Measurements from ENCODE around the gene SACM1L.

The SACM1L gene

GRCh38 chr3:45700570-45701073 is 11.4 kb downstream of the SACM1L start:
- no peak for DNase-seq

DNA sequence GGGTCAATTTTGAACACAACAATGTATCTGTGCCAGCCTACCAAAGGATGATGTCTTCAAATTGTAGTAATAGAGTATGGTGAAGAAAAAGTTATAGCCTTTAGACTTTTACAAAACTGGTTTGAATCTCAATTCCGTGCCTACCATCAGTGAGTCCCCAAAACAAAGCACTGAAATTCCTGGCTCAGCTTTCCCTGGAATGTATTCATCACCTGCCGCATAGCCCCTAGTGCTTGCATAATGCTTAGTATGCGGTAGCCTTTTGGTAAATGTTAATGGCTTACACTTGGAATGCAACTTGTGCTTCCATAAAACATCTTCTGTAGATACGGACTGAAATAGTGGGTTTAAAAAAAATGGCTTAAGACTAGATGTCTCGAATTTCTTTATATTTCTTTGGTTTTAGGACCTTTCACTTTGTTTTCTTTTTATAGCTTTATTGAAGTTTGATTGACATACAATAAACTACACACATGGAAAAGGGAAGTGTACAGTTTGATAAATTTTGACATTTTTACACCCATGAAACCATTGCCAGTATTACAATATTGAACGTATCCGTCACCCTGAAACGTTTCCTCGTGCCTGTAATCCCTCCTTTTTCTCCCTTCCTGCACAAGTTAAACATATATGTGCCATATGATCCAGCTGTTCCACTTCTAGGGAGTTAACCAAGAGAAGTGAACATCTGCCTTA is 12.1 kb downstream of the SACM1L start:
- DNase-seq: no peak

DNA sequence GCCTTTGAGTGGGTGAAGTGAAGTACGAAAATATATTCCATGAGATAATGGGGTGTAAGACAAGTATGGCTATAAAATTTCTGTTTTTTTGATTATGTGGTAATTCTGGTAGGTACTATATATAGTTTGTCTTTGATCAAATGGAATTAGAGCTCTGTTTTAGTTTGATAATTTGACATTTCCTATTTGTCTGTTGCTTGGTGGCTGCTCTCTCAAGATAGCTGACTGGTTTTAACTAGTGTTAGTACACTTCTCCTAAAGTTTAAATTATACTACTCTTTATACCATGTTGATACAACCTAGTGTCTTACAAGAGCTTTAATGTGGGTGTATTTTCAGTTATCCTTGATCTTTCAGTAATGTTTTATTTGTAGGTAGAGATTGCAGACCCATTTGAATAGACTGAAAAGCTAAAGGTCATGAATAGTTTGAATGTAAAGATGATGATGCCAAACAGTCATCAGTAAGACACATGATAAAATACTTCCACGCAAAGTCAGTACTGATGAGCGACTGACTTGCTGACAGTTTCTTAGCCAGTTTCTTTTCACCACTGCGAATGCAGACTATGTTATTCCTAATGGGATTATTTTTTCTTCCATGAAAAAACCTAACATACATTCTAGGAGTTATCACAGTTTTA is 15.2 kb downstream of the SACM1L start:
- no peak for DNase-seq

- DNase-seq: no peak
Observed at GRCh38 chr3:45705839-45706808, 16.9 kb downstream of the SACM1L start.

GRCh38 chr3:45711931-45712330 is 22.7 kb downstream of the SACM1L start:
- DNase-seq: no peak

DNA sequence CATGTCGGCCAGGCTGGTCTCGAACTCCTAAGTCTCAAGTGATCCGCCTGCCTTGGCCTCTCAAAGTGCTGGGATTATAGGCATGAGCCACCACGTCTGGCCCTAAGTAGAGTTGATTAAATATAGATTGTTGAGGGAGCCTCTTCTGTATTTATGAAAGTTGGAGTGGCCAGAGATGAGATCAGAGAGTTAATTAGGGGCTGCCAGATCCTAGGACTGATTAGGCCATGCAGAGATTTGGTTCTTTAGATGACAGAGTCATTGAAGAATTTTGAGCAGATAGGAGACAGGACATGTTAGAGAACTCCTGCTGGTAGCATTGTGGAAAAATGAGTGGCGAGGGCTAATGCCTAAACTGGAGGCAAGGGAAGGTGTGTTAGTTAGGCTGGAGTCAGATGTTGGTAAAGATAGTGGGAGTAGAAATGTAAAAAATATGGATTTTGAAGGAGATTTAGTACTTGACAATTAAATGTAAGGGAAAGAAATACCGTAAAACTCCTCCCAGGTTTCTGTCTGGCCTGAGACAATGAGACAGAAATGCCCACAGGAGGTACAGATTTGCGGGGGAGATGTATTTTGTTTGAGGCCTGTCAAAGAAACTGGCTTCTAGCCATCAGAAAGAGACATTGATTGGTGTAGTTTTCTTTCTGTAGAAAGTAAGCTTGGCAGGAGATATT is 23.4 kb downstream of the SACM1L start:
- no peak for DNase-seq

DNA sequence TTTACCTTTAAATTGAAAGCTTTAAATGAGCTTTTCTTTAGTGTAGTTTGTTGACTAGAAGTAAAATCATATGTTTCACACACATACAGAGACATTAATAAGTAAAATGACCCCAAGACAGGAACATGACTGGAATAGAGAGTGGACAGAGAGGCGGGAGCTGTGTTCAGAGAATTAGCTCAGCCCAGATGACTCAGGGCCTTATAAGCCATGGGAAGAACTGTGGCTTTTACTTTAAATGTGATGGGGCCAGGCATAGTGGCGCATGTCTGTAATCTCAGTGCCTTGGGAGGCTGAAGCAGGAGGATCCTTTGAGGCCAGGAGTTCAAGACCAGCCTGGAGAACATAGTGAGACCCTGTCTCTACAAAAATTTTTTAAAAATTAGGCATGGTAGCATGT is 26.7 kb downstream of the SACM1L start:
- DNase-seq: no peak

DNA sequence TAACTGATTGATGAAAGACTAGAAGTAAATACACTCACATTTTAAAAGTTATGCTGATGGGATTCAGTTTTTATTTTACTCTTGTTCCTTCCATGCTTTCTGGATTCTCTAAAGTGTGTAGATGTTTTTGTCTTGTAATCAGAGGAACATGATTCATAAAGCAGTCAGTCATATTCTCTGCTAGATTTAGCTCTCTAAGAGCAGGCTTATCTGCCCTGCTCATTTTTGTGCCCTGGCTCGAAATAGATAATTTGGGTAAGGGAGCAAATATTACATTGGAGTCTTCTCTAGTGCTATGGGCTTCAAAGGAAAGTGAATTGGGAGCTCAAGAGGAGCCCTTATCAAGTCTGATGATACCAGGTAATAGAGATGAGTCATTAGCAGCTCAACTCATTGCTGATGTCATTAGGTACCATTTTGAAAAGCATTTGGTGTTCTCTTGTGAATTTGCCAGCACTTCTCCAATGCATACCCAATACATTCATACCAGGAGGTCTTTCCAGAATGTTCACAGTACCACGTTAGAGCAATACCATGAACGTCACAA is 27.7 kb downstream of the SACM1L start:
- DNase-seq: no peak

GRCh38 chr3:45719655-45720487 is 30.7 kb downstream of the SACM1L start:
- no peak for DNase-seq

- no peak for DNase-seq
Observed at GRCh38 chr3:45724911-45725310, 35.7 kb downstream of the SACM1L start.

GRCh38 chr3:45729614-45730013 is 40.4 kb downstream of the SACM1L start:
- DNase-seq: no peak

- DNase-seq: no peak
Observed at GRCh38 chr3:45730409-45731154, 41.4 kb downstream of the SACM1L start.

- no peak for DNase-seq
Observed at GRCh38 chr3:45736707-45737106, 47.5 kb downstream of the SACM1L start.

DNA sequence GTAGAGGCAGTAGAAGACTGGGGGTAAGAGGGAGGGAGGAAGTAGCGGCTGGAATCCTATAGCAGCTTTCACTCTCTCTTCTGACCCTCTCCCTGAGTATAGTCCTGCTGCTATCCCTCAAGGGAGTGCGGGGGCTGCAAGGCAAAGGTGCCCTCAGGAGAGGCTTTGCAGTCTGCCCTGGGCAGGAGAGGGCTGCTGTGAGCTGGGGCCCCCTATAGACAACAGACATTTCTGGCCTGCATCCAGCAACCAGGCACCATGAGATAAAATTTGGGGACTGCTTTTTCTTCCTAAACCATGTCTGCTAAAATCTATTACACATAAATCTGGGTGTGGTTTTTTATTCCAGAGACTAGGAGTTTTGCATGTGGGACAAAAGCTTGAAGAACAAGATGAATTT is 48.0 kb downstream of the SACM1L start:
- no peak for DNase-seq

DNA sequence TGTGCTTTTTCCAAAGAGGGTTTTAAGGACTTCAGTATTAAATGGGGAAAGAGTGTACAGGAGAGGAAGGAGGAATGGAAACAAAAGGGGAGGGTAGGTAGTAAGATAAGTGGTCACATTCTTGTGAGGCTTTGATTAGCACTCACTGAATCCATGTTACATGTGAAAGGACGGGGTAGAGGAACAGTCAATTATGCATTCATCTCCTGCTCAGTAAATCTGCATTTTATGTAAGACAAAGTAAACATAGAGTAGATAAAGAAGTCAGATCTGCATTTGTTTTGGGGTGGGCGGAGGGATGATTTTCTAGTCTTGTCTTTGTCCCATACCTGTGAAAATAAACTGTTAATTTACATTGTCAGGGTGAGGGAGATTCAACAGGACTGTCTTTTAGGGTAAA is 50.8 kb downstream of the SACM1L start:
- DNase-seq: no peak

GRCh38 chr3:45741247-45741646 is 52.1 kb downstream of the SACM1L start:
- DNase-seq: no peak

DNA sequence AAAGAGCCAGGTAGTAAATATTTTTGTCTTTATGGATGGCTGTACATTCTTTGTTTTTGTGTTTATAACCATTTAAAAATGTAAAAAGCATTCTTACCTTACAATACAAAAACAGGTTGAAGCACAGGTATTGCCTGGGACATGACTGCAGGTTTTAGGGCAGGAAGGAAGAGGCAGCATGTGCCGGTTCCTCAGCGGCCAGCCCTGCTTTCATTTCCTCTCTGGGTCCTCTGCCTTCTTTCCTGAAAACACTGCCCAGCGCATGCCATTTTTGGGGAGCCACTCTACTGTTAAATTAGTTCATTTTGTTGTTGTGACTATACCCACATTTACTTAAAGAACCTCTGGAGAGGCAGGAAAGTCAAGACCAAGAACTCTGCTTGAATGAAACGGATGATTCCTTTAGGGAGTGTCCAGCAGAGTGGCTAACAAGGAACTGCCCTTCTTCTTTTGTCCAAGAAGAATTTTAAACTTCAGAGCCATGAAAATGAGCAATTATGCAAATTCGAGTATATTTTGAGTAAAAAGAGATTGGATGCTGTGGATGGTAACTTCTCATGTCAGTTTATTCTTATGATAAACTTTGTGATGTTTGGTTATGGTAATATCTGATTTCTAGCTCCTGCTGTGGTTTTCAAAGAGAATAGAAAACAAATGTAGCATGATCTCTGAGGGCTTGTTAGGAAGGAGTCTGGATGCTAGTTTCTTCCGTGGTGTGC is 52.7 kb downstream of the SACM1L start:
- DNase-seq: no peak

DNA sequence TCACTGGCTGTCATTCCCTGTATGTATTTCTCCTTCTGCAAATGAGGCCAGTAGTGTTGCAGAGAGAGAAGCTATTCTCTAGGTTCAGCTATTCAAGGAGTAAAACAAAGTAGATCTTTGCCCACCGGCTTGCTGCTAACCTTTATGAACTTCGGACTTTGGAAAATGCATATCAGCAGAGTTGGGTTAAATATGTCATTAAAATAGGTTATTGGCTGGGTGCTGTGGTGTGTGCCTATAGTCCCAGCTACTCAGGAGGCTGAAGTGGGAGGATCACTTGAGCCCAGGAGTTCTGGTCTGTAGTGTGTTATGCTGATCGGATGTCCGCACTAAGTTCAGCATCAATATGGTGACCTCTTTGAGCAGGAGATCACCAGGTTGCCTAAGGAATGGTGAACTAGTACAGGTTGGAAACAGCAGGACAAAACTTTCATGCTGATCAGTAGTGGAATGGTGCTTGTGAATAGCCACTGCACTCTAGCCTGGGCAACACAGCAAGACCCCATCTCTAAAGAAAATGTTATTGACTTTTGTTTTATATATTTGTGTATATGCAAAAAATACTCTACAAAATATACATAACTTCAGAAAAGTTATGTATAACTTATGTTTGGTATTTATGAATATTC is 53.4 kb downstream of the SACM1L start:
- no peak for DNase-seq

GRCh38 chr3:45746165-45746776 is 57.1 kb downstream of the SACM1L start:
- DNase-seq: no peak

Data from NCI-H1048 (cell line).